ENCODE measurements around the gene RABL6.
"Not testable (repeated sequence)": the region's sequence is repeated elsewhere in the genome, so short reads cannot be mapped to it uniquely, and the experiment has no call there.

Gene RABL6

DNA sequence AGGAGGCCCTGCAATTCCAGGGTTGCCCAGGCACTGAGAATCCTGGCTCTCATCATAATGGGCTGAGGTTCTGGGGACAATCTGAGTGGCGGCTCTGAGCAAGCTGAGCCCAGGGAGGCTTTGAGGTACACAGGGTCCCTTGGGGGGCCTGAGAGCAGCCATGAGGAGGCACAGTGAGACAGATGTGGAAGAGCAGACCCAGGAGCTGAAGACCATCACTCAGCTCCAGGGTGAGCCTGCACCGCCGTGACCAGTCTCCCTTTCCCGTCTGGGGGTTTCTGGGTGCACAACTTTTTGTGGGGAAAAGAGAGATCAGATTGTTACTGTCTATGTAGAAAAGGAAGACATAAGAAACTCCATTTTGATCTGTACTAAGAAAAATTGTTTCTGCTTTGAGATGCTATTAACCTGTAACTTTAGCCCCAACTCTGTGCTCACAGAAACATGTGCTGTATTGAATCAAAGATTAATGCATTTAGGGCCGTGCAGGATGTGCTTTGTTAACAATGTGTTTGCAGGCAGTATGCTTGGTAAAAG, 11.4 kb upstream of the RABL6 start, which contains the start of gene CCDC183:
TSS of gene CCDC183 (plus strand) at position 101 of the 537 bp plus-strand sequence. CDS start at position 161, 60 bp downstream.
- DNase-seq, result no peak

DNA sequence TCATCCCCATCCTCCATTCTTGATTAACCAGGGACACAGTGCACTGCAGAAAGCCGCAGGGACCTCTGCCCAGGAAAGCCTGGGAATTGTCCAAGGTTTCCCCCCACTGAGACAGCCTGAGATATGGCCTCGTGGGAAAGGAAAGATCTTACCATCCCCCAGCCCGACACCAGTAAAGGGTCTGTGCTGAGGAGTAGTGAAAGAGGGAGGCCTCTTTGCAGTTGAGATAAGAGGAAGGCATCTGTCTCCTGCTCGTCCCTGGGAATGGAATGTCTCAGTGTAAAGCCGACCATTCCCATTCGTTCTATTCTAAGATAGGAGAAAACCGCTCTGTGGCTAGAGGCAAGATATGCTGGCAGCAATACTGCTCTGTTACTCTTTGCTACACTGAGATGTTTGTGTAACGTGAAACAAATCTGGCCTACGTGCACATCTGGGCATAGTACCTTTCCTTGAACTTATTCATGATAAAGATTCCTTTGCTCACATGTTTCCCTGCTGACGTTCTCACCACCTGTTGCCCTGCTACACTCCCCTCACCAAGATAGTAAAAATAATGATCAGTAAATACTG, 10.9 kb upstream of the RABL6 start:
- DNase-seq, result not testable (repeated sequence)

DNA sequence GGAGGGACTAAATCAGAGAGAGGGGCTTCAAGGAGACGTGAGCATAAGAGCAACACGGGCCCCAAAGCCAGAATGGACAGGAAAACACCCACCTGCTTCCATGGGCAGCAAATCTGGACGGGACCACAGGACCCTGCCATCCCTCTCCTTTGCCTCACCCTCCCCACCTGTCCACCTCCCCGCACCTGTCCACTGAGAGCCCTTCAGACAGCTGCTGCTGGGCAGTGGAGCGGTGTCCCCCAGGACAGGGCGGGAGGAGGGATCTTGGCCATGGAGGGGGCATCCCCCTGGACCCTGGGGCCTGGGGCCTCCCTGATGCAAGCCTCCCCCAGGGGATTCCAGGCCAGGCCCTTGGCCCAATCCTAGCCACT, 9.1 kb upstream of the RABL6 start:
- no peak for DNase-seq

DNA sequence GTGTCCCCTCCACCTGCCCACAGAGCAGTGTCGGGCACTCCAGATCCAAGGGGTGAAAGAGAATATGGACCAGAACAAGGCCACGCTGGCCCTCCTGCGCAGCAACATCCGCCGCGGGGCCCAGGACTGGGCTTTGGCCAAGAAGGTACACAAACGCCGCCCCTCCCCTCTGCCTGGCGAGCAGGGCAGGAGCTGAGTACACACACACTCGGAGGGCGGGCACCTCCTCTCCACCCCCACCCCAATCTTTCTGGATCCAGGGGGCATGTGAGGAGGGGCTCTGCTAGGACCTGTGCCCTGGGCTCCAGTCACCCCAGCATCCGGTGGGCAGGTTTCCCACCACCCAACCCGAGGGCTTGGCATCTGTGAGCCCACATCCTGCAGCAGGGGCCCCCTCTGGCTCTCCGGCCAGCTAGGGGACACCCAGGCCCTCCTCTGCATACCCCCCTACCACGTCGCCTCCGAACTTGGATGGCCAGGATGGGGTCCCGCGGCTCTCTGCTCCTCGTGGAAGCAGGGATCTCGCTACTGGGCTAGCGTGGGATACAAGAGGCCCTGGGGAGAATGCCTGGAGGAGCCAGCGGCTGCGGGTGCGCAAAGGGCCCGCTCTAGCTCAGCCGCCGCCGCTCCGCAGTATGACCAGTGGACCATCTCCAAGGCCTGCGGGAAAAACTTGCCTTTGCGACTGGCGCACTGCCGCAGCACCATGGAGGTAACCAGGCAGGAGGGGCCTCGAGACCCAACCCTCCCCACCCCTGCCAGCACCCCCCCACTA, 8.5 kb upstream of the RABL6 start:
- DNase-seq, result no peak

DNA sequence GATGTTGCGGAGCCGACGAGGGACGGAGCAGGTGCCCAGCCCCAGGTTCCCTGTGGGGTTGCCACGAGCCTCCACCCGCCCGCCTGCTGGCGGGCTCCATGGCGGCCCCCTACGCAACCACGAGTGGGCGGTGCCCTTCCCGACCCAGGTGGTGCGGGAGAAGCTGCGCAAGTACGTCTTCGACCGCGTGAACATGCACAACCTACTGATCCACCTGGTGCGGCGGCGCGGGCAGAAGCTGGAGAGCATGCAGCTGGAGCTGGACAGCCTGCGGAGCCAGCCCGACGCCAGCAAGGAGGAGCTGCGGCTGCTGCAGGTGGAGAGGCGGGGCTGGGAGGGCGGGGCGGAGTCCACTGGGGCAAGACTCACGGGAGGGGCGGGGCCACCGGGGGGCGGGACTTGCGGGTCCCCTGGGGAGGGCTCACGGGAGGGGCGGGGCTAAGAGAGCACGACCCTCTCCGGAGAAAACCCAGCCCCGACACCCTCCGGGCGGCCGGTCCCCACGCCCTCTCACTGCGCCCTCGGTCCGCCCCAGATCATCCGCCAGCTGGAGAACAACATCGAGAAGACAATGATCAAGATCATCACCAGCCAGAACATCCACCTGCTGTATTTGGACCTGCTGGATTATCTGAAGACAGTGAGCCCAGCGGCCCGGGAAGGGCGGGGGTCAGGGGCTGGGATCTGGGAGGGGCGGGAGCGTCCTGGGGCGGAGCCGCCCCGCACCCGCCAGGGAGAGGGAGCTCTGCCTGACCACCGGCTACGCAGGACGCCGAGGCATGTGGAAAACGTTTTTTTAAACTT, 7.7 kb upstream of the RABL6 start:
- peak; percentile 61 for DNase-seq

DNA sequence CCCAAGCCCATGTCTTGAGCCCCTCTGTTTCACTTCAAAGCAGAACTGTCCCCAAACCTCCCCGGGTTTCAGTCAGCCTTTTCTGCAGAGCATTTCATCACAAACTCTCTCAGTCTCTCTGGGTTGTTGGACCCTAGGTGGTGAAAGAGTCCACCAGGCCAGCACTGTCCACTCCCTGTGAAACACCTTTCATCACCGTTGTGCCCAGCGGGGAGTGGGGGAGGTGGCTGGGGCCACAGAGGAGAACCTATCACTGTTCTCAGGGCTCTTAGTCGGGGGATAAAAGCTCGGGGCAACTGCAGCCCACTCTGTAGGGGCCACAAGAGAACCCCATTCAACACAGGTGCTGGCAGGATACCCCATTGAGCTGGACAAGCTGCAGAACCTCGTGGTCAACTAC, 5.4 kb upstream of the RABL6 start:
- DNase-seq, result no peak

DNA sequence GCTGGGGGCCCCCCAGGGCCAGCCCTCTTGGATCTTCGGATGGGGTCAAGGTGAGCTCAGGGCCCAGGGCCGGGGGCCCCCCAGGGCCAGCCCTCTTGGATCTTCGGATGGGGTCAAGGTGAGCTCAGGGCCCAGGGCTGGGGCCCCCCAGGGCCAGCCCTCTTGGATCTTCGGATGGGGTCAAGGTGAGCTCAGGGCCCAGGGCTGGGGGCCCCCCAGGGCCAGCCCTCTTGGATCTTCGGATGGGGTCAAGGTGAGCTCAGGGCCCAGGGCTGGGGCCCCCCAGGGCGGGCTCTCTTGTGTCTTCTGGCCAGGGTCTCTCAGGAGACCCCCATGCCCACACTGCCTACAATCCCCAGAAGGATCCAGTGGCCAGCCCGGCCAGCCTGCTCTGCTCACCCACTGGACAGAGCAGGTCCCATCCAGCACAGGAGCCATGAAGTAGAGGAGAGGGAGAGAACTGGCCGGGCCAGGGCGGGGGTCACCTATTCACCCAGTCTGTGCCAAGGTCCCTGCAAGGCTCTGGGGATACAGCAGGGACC, 4.7 kb upstream of the RABL6 start:
- DNase-seq, result not testable (repeated sequence)

DNA sequence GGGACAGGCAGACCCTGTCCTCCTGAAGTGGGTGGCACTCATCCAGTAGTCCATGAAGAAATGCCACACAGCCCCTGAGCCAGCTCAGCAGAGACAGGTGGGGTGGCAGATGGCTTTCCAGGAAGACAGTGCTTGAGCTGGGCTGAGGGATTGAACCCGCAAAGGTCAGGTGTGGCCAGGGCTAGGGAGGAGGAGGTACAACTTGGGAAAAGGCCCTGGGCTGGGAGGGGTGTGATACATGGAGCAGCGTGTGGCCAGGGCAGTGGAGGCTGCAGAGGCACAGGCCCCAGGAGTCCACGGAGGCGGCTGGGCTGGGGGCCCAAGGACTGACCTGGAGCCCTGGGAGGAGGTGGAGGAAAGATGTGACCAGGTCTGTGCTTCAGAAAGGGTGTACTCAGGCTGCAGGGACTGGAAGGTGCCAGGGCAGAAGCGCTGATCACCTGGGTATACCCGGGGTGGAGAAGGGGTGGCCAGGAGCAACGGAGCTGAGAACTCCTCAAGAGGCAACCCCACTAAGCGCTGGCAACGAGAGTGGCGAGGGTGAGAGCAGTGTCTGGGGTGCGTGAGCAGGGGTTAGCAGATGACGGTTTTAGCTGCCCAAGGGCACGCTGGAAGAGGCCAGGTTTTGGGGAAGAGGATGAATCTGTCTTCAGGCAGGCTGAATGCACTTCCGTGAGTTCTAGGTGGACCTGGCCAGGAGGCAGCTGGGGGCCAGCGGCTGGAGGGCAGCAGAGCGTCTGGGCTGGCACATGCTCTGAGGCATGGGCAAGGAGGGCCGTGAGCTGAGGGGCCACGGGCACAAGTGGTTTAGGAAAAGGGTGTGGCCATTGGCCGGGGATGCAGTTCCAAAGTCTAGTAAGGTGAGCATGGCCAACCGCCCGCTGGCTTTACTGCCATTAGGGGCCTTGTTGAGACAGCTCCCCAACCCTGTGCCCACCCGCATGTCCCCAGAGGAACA, 3.9 kb upstream of the RABL6 start:
- DNase-seq, result no peak

DNA sequence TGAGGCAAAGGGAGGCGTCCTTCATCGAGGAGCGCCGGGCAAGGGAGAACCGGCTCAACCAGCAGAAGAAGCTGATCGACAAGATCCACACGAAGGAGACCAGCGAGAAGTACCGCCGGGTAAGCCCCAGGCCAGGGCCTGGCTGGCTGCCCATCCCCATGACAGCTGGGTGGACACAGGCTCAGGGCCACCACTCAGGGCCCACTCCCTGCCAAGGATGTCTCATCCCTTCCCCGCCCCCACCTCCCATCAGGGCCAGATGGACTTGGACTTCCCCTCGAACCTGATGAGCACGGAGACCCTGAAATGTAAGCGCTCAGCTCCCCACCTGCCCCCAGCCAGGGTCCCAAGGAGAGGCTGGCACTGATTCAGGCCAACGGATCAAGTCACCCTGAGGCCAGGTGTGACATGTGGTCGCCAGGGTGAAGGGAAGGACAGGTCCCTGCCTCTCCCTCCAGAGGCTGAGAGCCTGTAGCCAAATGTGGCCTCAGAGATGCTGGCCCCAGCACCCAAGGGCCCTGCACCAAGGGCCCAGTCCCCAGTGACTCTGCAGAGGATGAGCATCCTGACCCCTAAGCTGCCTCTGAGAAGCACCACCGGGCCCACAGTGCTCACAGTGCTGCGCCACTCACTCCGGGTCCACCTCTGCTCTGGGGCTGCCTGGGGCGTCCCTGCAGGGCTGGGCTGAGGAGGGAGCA, 3.1 kb upstream of the RABL6 start:
- DNase-seq, result no peak

DNA sequence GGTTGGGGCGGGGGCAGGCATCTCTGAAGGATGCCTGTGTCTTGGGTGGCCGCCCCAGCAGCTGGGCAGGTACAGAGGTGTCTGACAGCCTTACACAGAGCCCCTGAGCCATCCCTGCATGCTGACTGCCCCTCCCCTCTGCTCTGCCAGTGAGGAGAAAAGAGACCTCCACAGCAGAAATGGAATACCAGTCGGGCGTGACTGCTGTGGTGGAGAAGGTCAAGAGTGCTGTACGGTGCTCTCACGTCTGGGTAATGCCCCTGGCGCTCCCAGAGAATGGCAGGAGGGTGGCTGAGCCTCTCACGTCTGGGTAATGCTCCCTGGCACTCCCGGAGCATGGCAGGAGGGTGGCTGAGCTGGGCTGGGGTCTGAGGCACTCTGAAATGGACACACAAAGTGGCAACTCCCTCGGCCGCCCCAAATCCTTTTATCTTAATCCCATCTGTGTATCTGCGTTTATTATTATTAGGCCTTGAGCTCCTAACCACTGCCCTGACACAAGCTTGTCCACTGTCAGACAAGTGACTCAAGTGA, 2.5 kb upstream of the RABL6 start:
- no peak for DNase-seq

DNA sequence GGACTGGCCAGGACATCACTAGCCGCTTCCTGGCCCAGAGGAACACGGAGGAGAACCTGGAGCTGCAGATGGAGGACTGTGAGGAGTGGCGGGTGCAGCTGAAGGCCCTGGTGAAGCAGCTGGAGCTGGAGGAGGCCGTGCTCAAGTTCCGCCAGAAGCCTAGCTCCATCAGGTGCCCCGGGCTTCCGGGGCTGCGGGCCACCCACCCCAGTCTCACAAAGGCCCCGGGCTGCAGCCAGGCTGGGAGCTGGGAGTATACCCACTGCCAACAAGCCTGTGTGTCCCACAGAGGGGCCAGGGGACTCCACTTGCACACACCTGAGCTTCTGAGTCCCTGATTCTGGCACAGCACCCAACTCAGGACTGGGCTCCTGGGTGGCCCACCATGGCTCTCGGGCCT, 1.7 kb upstream of the RABL6 start:
- DNase-seq, result no peak

DNA sequence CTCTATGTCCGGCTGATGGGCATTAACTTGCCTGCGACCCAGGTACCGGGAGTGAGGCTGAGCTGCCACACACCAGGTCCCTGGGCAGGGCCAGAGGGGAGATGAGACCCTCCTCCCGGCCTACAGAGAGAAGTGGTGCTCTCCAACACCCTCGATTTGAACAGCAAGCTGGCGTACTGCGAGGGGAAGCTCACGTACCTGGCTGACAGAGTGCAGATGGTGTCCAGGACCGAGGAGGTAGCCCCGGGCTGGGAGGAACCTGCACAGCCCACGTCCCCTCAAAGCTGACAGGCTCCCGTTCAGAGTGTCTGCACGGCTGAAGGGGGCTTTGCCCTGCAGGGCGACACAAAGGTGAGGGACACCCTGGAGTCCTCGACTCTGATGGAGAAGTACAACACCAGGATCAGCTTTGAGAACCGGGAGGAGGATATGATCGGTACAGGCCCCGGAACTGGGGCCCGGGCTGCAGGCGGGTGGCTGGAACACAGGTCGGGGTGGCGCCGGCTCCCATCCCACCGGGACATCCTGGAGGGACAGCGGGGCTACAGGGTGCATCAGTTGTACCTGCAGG, 1.0 kb upstream of the RABL6 start:
- no peak for DNase-seq

DNA sequence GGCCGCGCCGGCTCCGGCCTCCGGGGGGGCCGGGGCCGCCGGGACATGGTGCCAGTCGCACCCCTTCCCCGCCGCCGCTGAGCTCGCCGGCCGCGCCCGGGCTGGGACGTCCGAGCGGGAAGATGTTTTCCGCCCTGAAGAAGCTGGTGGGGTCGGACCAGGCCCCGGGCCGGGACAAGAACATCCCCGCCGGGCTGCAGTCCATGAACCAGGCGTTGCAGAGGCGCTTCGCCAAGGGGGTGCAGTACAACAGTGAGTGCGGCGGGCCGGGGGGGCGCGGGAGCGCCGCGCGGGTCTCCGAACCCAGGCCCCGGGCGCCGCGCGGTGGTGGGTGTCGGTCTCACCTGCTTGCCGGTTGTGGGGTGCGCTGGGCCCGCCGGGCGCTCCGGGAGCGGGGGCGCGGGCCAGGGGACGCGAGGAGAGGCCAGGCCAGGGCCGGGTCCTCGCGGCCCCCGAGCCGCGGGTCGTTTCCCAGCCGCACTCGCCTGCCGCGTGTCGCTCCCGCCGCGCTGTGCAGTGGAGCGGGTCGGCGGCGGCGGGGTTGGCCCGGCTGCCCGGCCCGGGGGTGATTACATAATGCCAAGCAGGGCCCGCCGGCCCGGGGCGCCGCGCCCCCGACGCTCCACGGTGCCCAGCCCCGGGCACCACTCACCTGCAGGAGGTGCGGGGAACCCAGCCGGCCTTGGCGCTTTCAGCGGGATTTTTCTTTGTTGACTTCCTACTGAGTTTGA, 492 bp downstream of the RABL6 start:
- no peak for DNase-seq

DNA sequence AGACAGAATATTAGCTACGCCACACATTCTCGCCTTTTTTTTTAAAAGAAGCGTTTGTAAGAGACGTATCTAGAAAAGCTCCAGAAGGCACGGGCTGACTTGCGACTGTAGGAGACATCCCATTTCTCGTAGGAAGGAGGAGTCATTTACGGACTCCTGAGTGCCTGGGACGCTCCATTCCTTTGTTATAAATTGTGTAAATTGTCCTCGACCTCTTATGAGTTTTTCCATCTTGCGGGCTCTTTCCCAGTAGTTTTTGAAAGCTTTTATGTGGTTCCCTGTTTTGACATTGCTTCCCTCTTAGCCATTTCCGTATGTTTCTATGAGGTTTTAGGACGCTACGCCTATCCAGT, 1.0 kb downstream of the RABL6 start:
- DNase-seq, result peak; percentile 32

DNA sequence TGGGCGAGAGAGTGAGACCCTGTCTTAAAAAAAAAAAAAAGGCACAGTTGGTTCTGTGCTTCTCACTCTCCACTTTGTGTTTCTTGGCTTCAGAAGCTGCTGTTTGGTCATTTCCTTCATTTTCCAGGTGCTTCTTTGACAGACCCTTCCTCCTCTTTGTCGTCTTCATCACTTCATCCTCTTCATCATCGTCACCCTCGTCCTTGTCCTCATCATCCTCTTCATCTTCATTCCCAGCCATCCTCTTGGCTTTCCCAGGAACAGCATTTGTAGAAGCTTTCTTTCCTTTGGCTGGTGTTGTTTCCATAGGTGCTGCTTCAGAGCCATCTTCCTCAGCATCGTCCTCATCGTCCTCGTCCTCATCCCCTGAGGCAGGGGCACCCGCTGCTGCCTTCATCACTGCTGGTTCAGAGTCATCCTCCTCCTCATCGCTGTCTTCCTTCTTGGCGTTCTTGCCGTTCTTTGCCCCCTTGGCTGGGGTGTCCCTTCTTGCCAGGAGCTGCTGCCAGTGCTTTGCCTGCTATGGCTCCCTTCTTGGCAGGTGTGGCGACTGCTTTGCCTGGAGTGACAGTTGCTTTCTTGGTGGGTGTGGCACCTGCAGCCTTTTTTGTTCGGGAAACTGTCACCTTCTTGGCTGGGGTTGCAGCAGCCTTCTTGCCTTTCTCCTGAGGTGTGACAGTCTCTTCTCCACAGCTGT, 7.1 kb downstream of the RABL6 start:
- DNase-seq, result no peak

DNA sequence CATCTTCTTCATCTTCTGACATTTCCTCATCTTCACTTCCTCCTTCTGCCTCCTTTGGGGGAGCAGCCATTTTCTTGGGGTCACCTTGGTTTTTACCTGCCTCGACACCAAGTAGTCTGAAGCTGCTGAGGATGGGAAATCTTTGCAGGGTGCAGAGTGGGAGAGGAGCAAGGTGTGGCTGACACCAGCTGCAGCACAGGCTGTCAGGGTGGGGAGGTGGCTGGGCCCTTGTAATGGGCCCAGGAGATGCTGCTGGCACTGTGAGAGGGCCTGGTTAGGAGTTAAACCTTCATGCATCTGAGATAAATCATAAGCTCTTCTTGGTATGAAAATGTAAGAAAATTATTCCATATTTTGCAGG, 7.7 kb downstream of the RABL6 start:
- no peak for DNase-seq

DNA sequence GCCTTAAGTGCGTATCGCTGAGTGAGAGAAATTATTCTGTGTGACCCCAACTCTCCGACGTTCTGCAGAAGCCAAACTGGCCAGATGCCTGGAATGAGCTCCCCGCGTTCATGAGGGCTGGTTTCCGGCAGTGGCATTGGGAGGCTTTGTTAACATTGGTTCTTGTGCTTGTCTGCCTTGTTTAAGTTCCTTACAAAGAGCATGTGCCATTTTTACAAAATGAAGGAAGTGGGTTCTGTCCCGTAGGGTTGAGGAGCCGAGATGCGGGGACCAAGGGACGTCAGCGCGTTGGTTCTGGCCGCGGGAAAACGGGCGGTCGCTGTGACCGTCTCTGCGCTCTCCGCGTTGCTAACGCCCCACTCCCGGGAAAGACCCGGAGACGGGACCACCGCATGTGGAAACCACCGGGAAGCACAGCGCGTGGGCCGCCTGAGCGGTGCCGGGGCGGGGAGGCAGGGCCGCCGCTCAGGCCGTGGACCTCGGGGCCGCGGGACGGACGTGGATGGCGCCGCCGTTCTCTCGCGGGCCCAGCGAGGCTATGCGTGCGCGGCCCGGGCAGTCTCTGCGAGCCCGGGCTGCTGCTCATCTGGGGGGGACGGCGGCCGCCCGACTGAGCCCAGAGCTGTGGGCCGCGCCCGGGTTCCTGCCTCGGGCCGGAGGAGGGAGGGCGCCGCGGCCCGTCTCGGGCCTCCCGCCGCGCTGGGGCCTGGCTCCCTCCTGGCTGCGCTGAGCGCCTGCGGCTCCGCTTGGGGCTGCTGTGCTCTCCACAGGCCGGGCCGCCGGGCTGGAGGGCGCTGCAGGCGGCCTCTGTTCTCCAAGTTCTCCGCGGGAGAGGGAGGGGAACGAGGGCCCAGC, 13.4 kb downstream of the RABL6 start:
- no peak for DNase-seq

DNA sequence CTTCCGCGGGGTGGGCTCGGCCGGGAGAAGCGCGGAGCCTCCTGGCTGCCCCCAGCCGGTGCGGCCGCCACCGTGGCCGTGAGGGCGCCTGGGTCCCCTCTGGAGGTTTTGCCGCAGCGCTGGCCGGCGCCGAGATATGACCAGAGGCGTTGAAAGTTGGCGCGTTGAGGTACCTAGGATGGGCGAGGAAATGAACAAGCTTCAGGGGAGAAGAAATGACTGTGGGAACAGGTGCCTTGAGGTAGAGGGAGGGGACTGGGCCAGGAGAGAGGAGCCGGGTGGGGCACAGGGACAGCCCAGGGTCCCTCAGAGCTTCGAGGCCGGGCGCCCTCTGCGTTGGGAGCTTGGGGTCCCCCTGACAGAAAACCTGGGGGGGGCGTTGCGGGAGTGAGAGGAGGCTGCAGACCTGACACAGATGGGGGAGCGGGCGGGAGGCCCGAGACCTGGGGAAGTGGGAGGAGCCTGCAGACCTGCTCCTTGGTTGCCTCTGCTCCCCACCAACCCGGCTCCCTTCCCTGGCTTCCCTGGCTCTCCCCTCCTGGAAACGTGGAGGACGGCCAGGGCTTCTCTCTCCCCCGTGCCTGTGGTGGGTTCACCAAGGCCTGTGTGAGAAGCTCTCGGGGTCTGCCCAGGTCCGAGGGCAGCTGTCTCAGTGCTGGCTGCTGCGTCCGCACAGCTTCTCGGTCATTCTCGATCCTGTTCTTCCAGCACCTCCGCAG, 14.2 kb downstream of the RABL6 start:
- DNase-seq, result no peak
